ENCODE results near the gene SRPK1. TPM values are rescaled to one million over a fixed set of nuclear protein-coding genes. Genes with fewer than 3 reads are reported as not detected.

The SRPK1 gene
- total RNA-seq, 1 experiment from 2014 or later, result 89.4 TPM

- TF ChIP-seq CBX3 (IDR thresholded peaks at IDR 0.05; ENCODE audit: low read depth), result no peak
- TF ChIP-seq CEBPB (IDR thresholded peaks at IDR 0.05; ENCODE audit: low read depth), result no peak
- TF ChIP-seq ELF1 (IDR thresholded peaks at IDR 0.05; ENCODE audit: borderline replicate concordance, low read depth), result no peak
- no peak for TF ChIP-seq REST (IDR thresholded peaks at IDR 0.05; ENCODE audit: low read depth)
- no peak for TF ChIP-seq ZNF274 (IDR thresholded peaks at IDR 0.05; ENCODE audit: low read depth, low read length)
- TF ChIP-seq EZH2phosphoT487 (IDR thresholded peaks at IDR 0.05; ENCODE audit: borderline replicate concordance), result no peak
- TF ChIP-seq YY1 (IDR thresholded peaks at IDR 0.05; ENCODE audit: extremely low read depth, insufficient replicate concordance, low read depth, low read length), result no peak
Measured at GRCh38 chr6:35817515-35817914, 103.4 kb downstream of the SRPK1 start (continued).

GRCh38 chr6:35811699-35811995 is 109.3 kb downstream of the SRPK1 start:
- no TSS peak for BruUV-seq (replicated peaks)
- peak overlapping the region; percentile 61 for H3K9ac ChIP-seq (ENCODE audit: low read length)

More at GRCh38 chr6:35811699-35811995, 109.3 kb downstream of the SRPK1 start:
- RAD21 ChIA-PET (ENCODE audit: low non-redundant PET in 1 of 2, low total read pairs in 2 of 2, uncharacterized antibody in 2 of 2, unreplicated experiment in 2 of 2), result no interaction called here
- Histone ChIP-seq H3K27me3 (ENCODE audit: insufficient read depth, low read length) (no peaks in the 10 kb centered on the region), H2AFZ (ENCODE audit: low read depth, low read length, poor library complexity, severe bottlenecking) (peak overlapping the region; percentile 86), H3K36me3 (ENCODE audit: control insufficient read depth in 1 of 2, insufficient read depth in 2 of 2, low read length in 2 of 2) (no peaks in the 10 kb centered on the region), H3K4me1 (ENCODE audit: control insufficient read depth in 1 of 2, insufficient read depth in 2 of 2, low read length in 2 of 2) (peaks cover 14 to 24% of the 10 kb centered on the region in 2 experiments), H3K79me2 (ENCODE audit: insufficient read depth, low read length) (no peaks in the 10 kb centered on the region), H3K4me2 (ENCODE audit: low read length) (peak overlapping the region; percentile 91), H3K27ac (ENCODE audit: low read depth, low read length) (peak overlapping the region; percentile 65), H3K4me3 (replicated peaks in 1 of 2; ENCODE audit: low read depth in 1 of 2, low read length in 2 of 2) (peak overlapping the region; percentile 39 to 60), H4K20me1 (ENCODE audit: insufficient read depth) (no peaks in the 10 kb centered on the region), H3K9me2 (ENCODE audit: insufficient read depth) (no peaks in the 10 kb centered on the region), H3K9me3 (ENCODE audit: control insufficient read depth in 1 of 2, insufficient read depth in 1 of 2, low read depth in 1 of 2, low read length in 2 of 2) (no peaks in the 10 kb centered on the region)
- intact Hi-C loops (cut with micrococcal nuclease), result no loop called here
- POLR2A ChIA-PET, result no interaction called here
- ATAC-seq (no peak), DNase-seq (ENCODE audit: low read depth, low spot score) (no peak)
- no peak for TF ChIP-seq CBX3 (IDR thresholded peaks at IDR 0.05; ENCODE audit: low read depth)
- no peak for TF ChIP-seq YY1 (IDR thresholded peaks at IDR 0.05; ENCODE audit: extremely low read depth, insufficient replicate concordance, low read depth, low read length)
- no peak for TF ChIP-seq SIN3A (IDR thresholded peaks at IDR 0.05; ENCODE audit: low read depth)
- TF ChIP-seq ZNF274 (IDR thresholded peaks at IDR 0.05; ENCODE audit: low read depth, low read length), result no peak
- no peak for TF ChIP-seq CTCF (IDR thresholded peaks at IDR 0.05 in 2 of 3, conservative IDR thresholded peaks at IDR 0.05 in 1 of 3; ENCODE audit: borderline replicate concordance in 1 of 3, insufficient read depth in 1 of 3, low read depth in 2 of 3, low read length in 2 of 3)
- TF ChIP-seq EZH2phosphoT487 (IDR thresholded peaks at IDR 0.05; ENCODE audit: borderline replicate concordance), result no peak
- TF ChIP-seq EGR1 (IDR thresholded peaks at IDR 0.05; ENCODE audit: low read depth), result no peak
- CTCF ChIA-PET, result no interaction called here

Measured in HCT116 (cell line).